Activated naive CD4-positive, alpha-beta T cell treated with anti-CD3 and anti-CD28 coated beads for 36 hours (primary cell): Measurements from ENCODE around the gene TPH2. TPM values are rescaled to one million over a fixed set of nuclear protein-coding genes. Genes with fewer than 3 reads are reported as not detected.

Experiments
- CTCF ChIA-PET: fragments of 350-600 bp; sonication (Branson Sonifier 250); formaldehyde crosslinking; loops from one replicate; lab custom pipeline; 2021; ENCODE audit warnings: antibody characterized with exemption; lab: Charles Lee
- DNase-seq: peaks from one replicate; pipeline ENCODE4 v3.0.0-alpha.2; 2020
- H3K27ac Mint-ChIP-seq: one replicate; pipeline ENCODE4 v1.8.0; 2021; ENCODE audit warnings: mild to moderate bottlenecking, mixed read lengths
- H3K27me3 Mint-ChIP-seq: one replicate; pipeline ENCODE4 v1.8.0; 2021; ENCODE audit warnings: low read depth, mixed read lengths
- H3K36me3 Mint-ChIP-seq: one replicate; pipeline ENCODE4 v1.8.0; 2021; ENCODE audit warnings: low read depth, mixed read lengths
- H3K4me1 Mint-ChIP-seq: one replicate; pipeline ENCODE4 v1.8.0; 2021; ENCODE audit warnings: low read depth, mixed read lengths
- H3K4me3 Mint-ChIP-seq: one replicate; pipeline ENCODE4 v1.8.0; 2021; ENCODE audit warnings: mild to moderate bottlenecking, moderate library complexity, mixed read lengths
- H3K9me3 Mint-ChIP-seq: one replicate; pipeline ENCODE4 v1.8.0; 2021; ENCODE audit warnings: mixed read lengths
- intact Hi-C: fragments of 100-400 bp; cut with micrococcal nuclease; formaldehyde crosslinking; loops from one replicate; pipeline ENCODE4 v1.15.1; 2023
- total RNA-seq, 2 experiments: library from RNA; stranded (reverse); gene quantifications; one replicate each; pipeline ENCODE4 v1.2.3, GENCODE V29; 2021

Gene TPH2
- total RNA-seq, 2 experiments from 2014 or later: not detected

- H3K9me3 Mint-ChIP-seq: no peaks in the 10 kb centered on the region
- H3K4me3 Mint-ChIP-seq: no peak overlapping the region
- H3K4me1 Mint-ChIP-seq: no peaks in the 10 kb centered on the region
- intact Hi-C loops: loop anchor here (2.0 to 5.0 kb wide), 2 partner anchors 266 to 331 kb away; no protein-coding TSS in a partner anchor
- H3K27me3 Mint-ChIP-seq: peaks cover 7% of the 10 kb centered on the region
- no peak overlapping the region for H3K27ac Mint-ChIP-seq
- no peak for DNase-seq
- H3K36me3 Mint-ChIP-seq: no peaks in the 10 kb centered on the region
- CTCF ChIA-PET: interaction anchor here (0.5 to 2.0 kb wide), 3 partner anchors 14 to 538 kb away, joined by 3 to 9 read pairs (median 3); no protein-coding TSS in a partner anchor
These were observed 77.2 kb downstream of the TPH2 start for GRCh38 chr12:72015895-72016294.

GRCh38 chr12:72017054-72017651 lies 78.5 kb downstream of the TPH2 start:
- Mint-ChIP-seq H3K9me3 (no peaks in the 10 kb centered on the region), H3K36me3 (no peaks in the 10 kb centered on the region), H3K4me3 (no peak overlapping the region), H3K27ac (no peak overlapping the region), H3K27me3 (peaks cover 7% of the 10 kb centered on the region), H3K4me1 (no peaks in the 10 kb centered on the region)
- intact Hi-C loops: loop anchor here (1.0 to 5.0 kb wide), 3 partner anchors 247 to 330 kb away; no protein-coding TSS in a partner anchor
- CTCF ChIA-PET: interaction anchor here (0.6 to 2.0 kb wide), 8 partner anchors 13 to 1669 kb away, joined by 3 to 9 read pairs (median 4); no protein-coding TSS in a partner anchor
- DNase-seq: peak; percentile 77

- intact Hi-C loops: loop anchor here (1.0 to 5.0 kb wide), 2 partner anchors 238 to 264 kb away; no protein-coding TSS in a partner anchor
- CTCF ChIA-PET: interaction anchor here (0.6 kb wide), 1 partner anchor 506 kb away, joined by 3 read pairs; no protein-coding TSS in a partner anchor
- Mint-ChIP-seq H3K27ac (no peak overlapping the region), H3K27me3 (peaks cover 7% of the 10 kb centered on the region), H3K4me1 (no peaks in the 10 kb centered on the region), H3K9me3 (no peaks in the 10 kb centered on the region), H3K36me3 (no peaks in the 10 kb centered on the region), H3K4me3 (no peak overlapping the region)
- no peak for DNase-seq
These were observed 79.4 kb downstream of the TPH2 start for GRCh38 chr12:72018036-72018435.

GRCh38 chr12:72024613-72025012 lies 86.0 kb downstream of the TPH2 start:
- DNase-seq: no peak
- H3K4me3 Mint-ChIP-seq: no peak overlapping the region
- no peaks in the 10 kb centered on the region for H3K36me3 Mint-ChIP-seq
- no peaks in the 10 kb centered on the region for H3K4me1 Mint-ChIP-seq
- H3K9me3 Mint-ChIP-seq: no peaks in the 10 kb centered on the region
- CTCF ChIA-PET: no interaction called here
- H3K27me3 Mint-ChIP-seq: peaks cover 6% of the 10 kb centered on the region
- no peak overlapping the region for H3K27ac Mint-ChIP-seq
- intact Hi-C loops: no loop called here

- intact Hi-C loops: no loop called here
- Mint-ChIP-seq H3K4me1 (no peaks in the 10 kb centered on the region), H3K27me3 (peaks cover 6% of the 10 kb centered on the region), H3K36me3 (no peaks in the 10 kb centered on the region), H3K4me3 (no peak overlapping the region), H3K9me3 (no peaks in the 10 kb centered on the region), H3K27ac (no peak overlapping the region)
- CTCF ChIA-PET: no interaction called here
- no peak for DNase-seq
These were observed 86.9 kb downstream of the TPH2 start for GRCh38 chr12:72025524-72025923.

GRCh38 chr12:72028966-72029365 lies 90.3 kb downstream of the TPH2 start:
- Mint-ChIP-seq H3K27ac (no peak overlapping the region), H3K4me3 (no peak overlapping the region), H3K27me3 (peaks cover 10% of the 10 kb centered on the region), H3K9me3 (no peaks in the 10 kb centered on the region), H3K4me1 (no peaks in the 10 kb centered on the region), H3K36me3 (no peaks in the 10 kb centered on the region)
- intact Hi-C loops: no loop called here
- CTCF ChIA-PET: interaction anchor here (0.9 to 3.4 kb wide), 2 partner anchors 12 to 65 kb away, joined by 3 to 9 read pairs; no protein-coding TSS in a partner anchor
- DNase-seq: no peak

GRCh38 chr12:72030277-72030676 lies 91.6 kb downstream of the TPH2 start:
- DNase-seq: no peak
- H3K27me3 Mint-ChIP-seq: peaks cover 8% of the 10 kb centered on the region
- intact Hi-C loops: no loop called here
- no peaks in the 10 kb centered on the region for H3K9me3 Mint-ChIP-seq
- CTCF ChIA-PET: interaction anchor here (1.4 to 3.4 kb wide), 2 partner anchors 14 to 17 kb away, joined by 4 to 9 read pairs; no protein-coding TSS in a partner anchor
- H3K27ac Mint-ChIP-seq: no peak overlapping the region
- H3K36me3 Mint-ChIP-seq: no peaks in the 10 kb centered on the region
- no peaks in the 10 kb centered on the region for H3K4me1 Mint-ChIP-seq
- H3K4me3 Mint-ChIP-seq: no peak overlapping the region

- CTCF ChIA-PET: interaction anchor here (1.4 to 3.4 kb wide), 2 partner anchors 14 to 18 kb away, joined by 4 to 9 read pairs; no protein-coding TSS in a partner anchor
- H3K27me3 Mint-ChIP-seq: peaks cover 11% of the 10 kb centered on the region
- no peak overlapping the region for H3K27ac Mint-ChIP-seq
- DNase-seq: no peak
- intact Hi-C loops: no loop called here
- H3K4me3 Mint-ChIP-seq: no peak overlapping the region
- no peaks in the 10 kb centered on the region for H3K9me3 Mint-ChIP-seq
- H3K4me1 Mint-ChIP-seq: no peaks in the 10 kb centered on the region
- H3K36me3 Mint-ChIP-seq: no peaks in the 10 kb centered on the region
These were observed 92.4 kb downstream of the TPH2 start for GRCh38 chr12:72031066-72031465.

- Mint-ChIP-seq H3K9me3 (no peaks in the 10 kb centered on the region), H3K36me3 (no peaks in the 10 kb centered on the region), H3K4me1 (no peaks in the 10 kb centered on the region), H3K27ac (no peak overlapping the region), H3K27me3 (peaks cover 11% of the 10 kb centered on the region), H3K4me3 (no peak overlapping the region)
- intact Hi-C loops: no loop called here
- DNase-seq: no peak
- CTCF ChIA-PET: no interaction called here
These were observed 95.3 kb downstream of the TPH2 start for GRCh38 chr12:72033991-72034390.

- Mint-ChIP-seq H3K4me1 (no peaks in the 10 kb centered on the region), H3K4me3 (no peak overlapping the region), H3K27ac (no peak overlapping the region), H3K9me3 (no peaks in the 10 kb centered on the region), H3K36me3 (no peaks in the 10 kb centered on the region), H3K27me3 (peaks cover 9% of the 10 kb centered on the region)
- DNase-seq: no peak
- CTCF ChIA-PET: no interaction called here
- intact Hi-C loops: no loop called here
These were observed 97.0 kb downstream of the TPH2 start for GRCh38 chr12:72035625-72036024.

GRCh38 chr12:72036393-72036792 lies 97.7 kb downstream of the TPH2 start:
- Mint-ChIP-seq H3K27me3 (peaks cover 7% of the 10 kb centered on the region), H3K36me3 (no peaks in the 10 kb centered on the region), H3K4me3 (no peak overlapping the region), H3K4me1 (no peaks in the 10 kb centered on the region), H3K9me3 (no peaks in the 10 kb centered on the region), H3K27ac (no peak overlapping the region)
- CTCF ChIA-PET: no interaction called here
- DNase-seq: no peak
- intact Hi-C loops: no loop called here

- Mint-ChIP-seq H3K27ac (no peak overlapping the region), H3K27me3 (peaks cover 4% of the 10 kb centered on the region), H3K9me3 (no peaks in the 10 kb centered on the region), H3K36me3 (no peaks in the 10 kb centered on the region), H3K4me1 (no peaks in the 10 kb centered on the region), H3K4me3 (no peak overlapping the region)
- CTCF ChIA-PET: interaction anchor here (1.1 kb wide), 1 partner anchor 124 kb away, joined by 6 read pairs; no protein-coding TSS in a partner anchor
- intact Hi-C loops: no loop called here
- no peak for DNase-seq
These were observed 98.6 kb downstream of the TPH2 start for GRCh38 chr12:72037006-72037795.
